Mesendoderm (in vitro differentiated cells): ENCODE measurements around the gene ENKD1.

Experiments used
- DNase-seq: peaks from one replicate; pipeline ENCODE4 v3.0.0; 2013
- H2AK5ac ChIP-seq: 2 replicates; pipeline ENCODE4 v1.6.1; 2013; ENCODE audit warnings: low read length, inconsistent platforms
- H2BK120ac ChIP-seq: 2 replicates; pipeline ENCODE4 v1.6.1; 2013; ENCODE audit warnings: low read depth, mild to moderate bottlenecking, low read length, moderate library complexity, mixed read lengths
- H2BK15ac ChIP-seq: replicated peaks from 2 replicates; pipeline ENCODE4 v1.6.1; 2013; ENCODE audit warnings: low read depth, mild to moderate bottlenecking, moderate library complexity
- H2BK5ac ChIP-seq: 2 replicates; pipeline ENCODE4 v1.6.1; 2013; ENCODE audit warnings: low read length, inconsistent platforms
- H3K18ac ChIP-seq: 2 replicates; pipeline ENCODE4 v1.6.1; 2013; ENCODE audit warnings: mild to moderate bottlenecking, low read length, mixed read lengths
- H3K23ac ChIP-seq: one replicate; pipeline ENCODE4 v1.6.1; 2013; ENCODE audit warnings: low read length
- H3K27ac ChIP-seq: 2 replicates; pipeline ENCODE4 v1.5.1; 2013; ENCODE audit warnings: low read depth, mild to moderate bottlenecking, inconsistent platforms, low read length, moderate library complexity
- H3K27me3 ChIP-seq: 2 replicates; pipeline ENCODE4 v1.6.1; 2013; ENCODE audit warnings: low read length, control low read depth, mild to moderate bottlenecking, inconsistent platforms; ENCODE audit not compliant: insufficient read depth, poor library complexity
- H3K36me3 ChIP-seq: 2 replicates; pipeline ENCODE4 v1.6.1; 2013; ENCODE audit warnings: low read length, inconsistent platforms; ENCODE audit not compliant: control insufficient read depth, insufficient read depth
- H3K4ac ChIP-seq: one replicate; pipeline ENCODE4 v1.6.1; 2013; ENCODE audit warnings: low read depth, mild to moderate bottlenecking, low read length, moderate library complexity
- H3K4me1 ChIP-seq: 2 replicates; pipeline ENCODE4 v1.6.1; 2013; ENCODE audit warnings: low read depth, low read length, inconsistent platforms; ENCODE audit not compliant: control insufficient read depth
- H3K4me2 ChIP-seq: 2 replicates; pipeline ENCODE4 v1.6.1; 2013; ENCODE audit warnings: low read length
- H3K4me3 ChIP-seq: 2 replicates; pipeline ENCODE4 v1.5.1; 2013; ENCODE audit warnings: mild to moderate bottlenecking, low read length
- H3K56ac ChIP-seq: one replicate; pipeline ENCODE4 v1.6.1; 2013; ENCODE audit warnings: low read length
- H3K79me1 ChIP-seq: 2 replicates; pipeline ENCODE4 v1.6.1; 2013; ENCODE audit warnings: low read length, inconsistent platforms
- H3K79me2 ChIP-seq: 2 replicates; pipeline ENCODE4 v1.6.1; 2013; ENCODE audit warnings: mild to moderate bottlenecking, low read length; ENCODE audit not compliant: control insufficient read depth, insufficient read depth
- H3K9ac ChIP-seq: 2 replicates; pipeline ENCODE4 v1.6.1; 2013; ENCODE audit warnings: low read length, inconsistent platforms
- H4K5ac ChIP-seq: one replicate; pipeline ENCODE4 v1.6.1; 2013; ENCODE audit warnings: low read length
- H4K8ac ChIP-seq: one replicate; pipeline ENCODE4 v1.6.1; 2013; ENCODE audit warnings: low read depth, mild to moderate bottlenecking, control low read depth, low read length, moderate library complexity
- WGBS: extraction: QIAGEN DNeasy Blood & Tissue Kit; methylation state at CpG from one replicate; pipeline ENCODE4 v1.1.7; 2013; ENCODE audit warnings: low lambda C conversion rate, missing lambda C conversion rate; ENCODE audit not compliant: insufficient coverage; ENCODE audit errors: extremely low coverage; 5-methylcytosine and 5-hydroxymethylcytosine counted together

Gene ENKD1

GRCh38 chr16:67656344-67657016, 10.1 kb downstream of the ENKD1 start:
- Histone ChIP-seq H3K18ac (no peak overlapping the region), H4K5ac (no peak overlapping the region), H2BK5ac (no peak overlapping the region), H3K27me3 (no peaks in the 10 kb centered on the region), H3K9ac (no peak overlapping the region), H3K79me1 (peaks cover 4% of the 10 kb centered on the region), H4K8ac (no peak overlapping the region), H3K4ac (no peak overlapping the region), H3K4me1 (no peaks in the 10 kb centered on the region), H3K27ac (no peak overlapping the region), H3K56ac (no peak overlapping the region), H3K79me2 (peaks cover 2% of the 10 kb centered on the region), H3K4me3 (no peak overlapping the region), H3K36me3 (no peaks in the 10 kb centered on the region), H2BK15ac (no peak overlapping the region), H3K4me2 (no peak overlapping the region), H2BK120ac (no peak overlapping the region), H3K23ac (no peak overlapping the region), H2AK5ac (no peak overlapping the region)
- no peak for DNase-seq
- WGBS = no CpG with 5 or more reads among the region's 9 CpGs

GRCh38 chr16:67655363-67655762, 11.2 kb downstream of the ENKD1 start:
- peaks cover 4% of the 10 kb centered on the region for H3K79me1 ChIP-seq
- no peak overlapping the region for H3K56ac ChIP-seq
- no peak overlapping the region for H2BK5ac ChIP-seq
- no peak overlapping the region for H3K4me2 ChIP-seq
- no peaks in the 10 kb centered on the region for H3K36me3 ChIP-seq
- H3K4me3 ChIP-seq = no peak overlapping the region
- H3K4ac ChIP-seq = no peak overlapping the region
- peaks cover 2% of the 10 kb centered on the region for H3K79me2 ChIP-seq
- H3K23ac ChIP-seq = no peak overlapping the region
- no peak overlapping the region for H2AK5ac ChIP-seq
- no peak overlapping the region for H4K8ac ChIP-seq
- H2BK120ac ChIP-seq = no peak overlapping the region
- H3K27me3 ChIP-seq = no peaks in the 10 kb centered on the region
- no peak overlapping the region for H2BK15ac ChIP-seq
- no peak overlapping the region for H4K5ac ChIP-seq
- H3K27ac ChIP-seq = no peak overlapping the region
- H3K4me1 ChIP-seq = no peaks in the 10 kb centered on the region
- no peak for DNase-seq
- no CpG with 5 or more reads among the region's 4 CpGs for WGBS
- no peak overlapping the region for H3K18ac ChIP-seq
- H3K9ac ChIP-seq = no peak overlapping the region

GRCh38 chr16:67654403-67654911, 12.1 kb downstream of the ENKD1 start:
- Histone ChIP-seq H3K27ac (no peak overlapping the region), H2BK120ac (no peak overlapping the region), H3K56ac (no peak overlapping the region), H3K23ac (no peak overlapping the region), H3K9ac (no peak overlapping the region), H3K4me3 (no peak overlapping the region), H4K8ac (no peak overlapping the region), H3K18ac (no peak overlapping the region), H2BK5ac (no peak overlapping the region), H3K36me3 (no peaks in the 10 kb centered on the region), H4K5ac (no peak overlapping the region), H2BK15ac (no peak overlapping the region), H3K4me1 (no peaks in the 10 kb centered on the region), H3K27me3 (no peaks in the 10 kb centered on the region), H2AK5ac (no peak overlapping the region), H3K4ac (no peak overlapping the region), H3K4me2 (no peak overlapping the region), H3K79me1 (peaks cover 4% of the 10 kb centered on the region), H3K79me2 (peaks cover 2% of the 10 kb centered on the region)
- no peak for DNase-seq
- WGBS = no CpG with 5 or more reads among the region's 30 CpGs

GRCh38 chr16:67653789-67654402, 12.7 kb downstream of the ENKD1 start:
- H2BK120ac ChIP-seq = no peak overlapping the region
- no CpG with 5 or more reads among the region's 25 CpGs for WGBS
- H3K23ac ChIP-seq = no peak overlapping the region
- H3K27me3 ChIP-seq = no peaks in the 10 kb centered on the region
- no peak overlapping the region for H2BK5ac ChIP-seq
- H3K4ac ChIP-seq = no peak overlapping the region
- no peaks in the 10 kb centered on the region for H3K36me3 ChIP-seq
- H4K5ac ChIP-seq = no peak overlapping the region
- H3K79me1 ChIP-seq = peaks cover 2% of the 10 kb centered on the region
- H3K79me2 ChIP-seq = peaks cover under 1% of the 10 kb centered on the region
- no peak overlapping the region for H3K9ac ChIP-seq
- H3K4me2 ChIP-seq = peak overlapping the region; percentile 47
- H2AK5ac ChIP-seq = no peak overlapping the region
- H3K27ac ChIP-seq = no peak overlapping the region
- H4K8ac ChIP-seq = no peak overlapping the region
- no peak overlapping the region for H3K18ac ChIP-seq
- no peak overlapping the region for H2BK15ac ChIP-seq
- peaks cover 2% of the 10 kb centered on the region for H3K4me1 ChIP-seq
- H3K56ac ChIP-seq = no peak overlapping the region
- no peak overlapping the region for H3K4me3 ChIP-seq
- no peak for DNase-seq

DNA sequence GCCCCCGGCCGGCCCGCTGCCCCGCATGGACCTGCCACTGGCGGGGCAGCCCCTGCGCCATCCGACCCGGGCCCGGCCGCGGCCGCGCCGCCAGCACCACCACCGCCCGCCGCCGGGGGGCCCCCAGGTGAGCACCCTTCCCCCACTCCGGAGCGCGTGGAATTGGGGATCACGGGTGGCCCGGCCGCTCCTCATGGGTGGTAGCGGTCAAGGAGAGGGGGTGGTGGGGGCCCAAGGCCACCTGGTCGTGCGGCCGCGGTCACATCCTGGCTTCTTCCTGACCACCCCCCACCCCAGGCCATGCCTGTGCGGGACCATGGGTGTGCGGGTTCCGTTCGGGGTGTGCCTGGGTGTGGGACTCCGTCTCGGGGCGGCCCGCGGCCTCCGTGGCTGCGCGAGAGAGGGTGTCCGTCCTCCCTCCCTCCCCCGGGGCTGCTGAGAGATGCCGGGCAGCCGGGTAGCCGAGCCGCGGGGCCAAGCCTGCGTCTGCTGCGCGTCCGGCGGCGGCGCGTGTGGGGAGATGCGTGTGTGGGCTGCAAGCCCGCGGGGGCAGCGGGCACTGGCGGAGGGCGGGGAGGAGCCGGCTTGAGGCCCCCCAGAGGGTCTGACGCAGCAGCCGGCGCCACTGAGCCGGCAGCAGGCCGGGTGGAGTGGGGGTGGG, 13.3 kb downstream of the ENKD1 start:
- no CpG with 5 or more reads among the region's 68 CpGs for WGBS
- Histone ChIP-seq H2AK5ac (no peak overlapping the region), H3K9ac (peak overlapping the region; percentile 64), H3K79me2 (no peaks in the 10 kb centered on the region), H3K27ac (no peak overlapping the region), H4K8ac (no peak overlapping the region), H3K56ac (peak overlapping the region; percentile 81), H3K4me1 (peaks cover 2% of the 10 kb centered on the region), H2BK5ac (no peak overlapping the region), H2BK15ac (no peak overlapping the region), H2BK120ac (no peak overlapping the region), H3K79me1 (no peaks in the 10 kb centered on the region), H4K5ac (no peak overlapping the region), H3K18ac (no peak overlapping the region), H3K27me3 (no peaks in the 10 kb centered on the region), H3K36me3 (no peaks in the 10 kb centered on the region), H3K23ac (no peak overlapping the region), H3K4ac (no peak overlapping the region), H3K4me2 (peak overlapping the region; percentile 91), H3K4me3 (peak overlapping the region; percentile 27)
- no peak for DNase-seq
